ENCODE measurements around the gene NKIRAS1.

GRCh38 chr3:23859012-23859743 is 57.6 kb downstream of the NKIRAS1 start:
- TF ChIP-seq ZNF768 (tag by site-specific recombination; IDR thresholded peaks at IDR 0.05) = no peak
- TF ChIP-seq CTCF (tag by site-specific recombination; IDR thresholded peaks at IDR 0.05) = no peak
- no peak for TF ChIP-seq ZNF138 (tag by site-specific recombination; IDR thresholded peaks at IDR 0.05; ENCODE audit: borderline replicate concordance)
- TF ChIP-seq REPIN1 (tag by site-specific recombination; IDR thresholded peaks at IDR 0.05; ENCODE audit: low read depth) = no peak
- TF ChIP-seq ZBTB11 (tag by site-specific recombination; conservative IDR thresholded peaks at IDR 0.05; ENCODE audit: low read depth) = no peak
- no peak for TF ChIP-seq YY1 (tag by site-specific recombination; IDR thresholded peaks at IDR 0.05)
- no peak for TF ChIP-seq ZNF707 (tag by site-specific recombination; IDR thresholded peaks at IDR 0.05)
- TF ChIP-seq, protein P1, sequence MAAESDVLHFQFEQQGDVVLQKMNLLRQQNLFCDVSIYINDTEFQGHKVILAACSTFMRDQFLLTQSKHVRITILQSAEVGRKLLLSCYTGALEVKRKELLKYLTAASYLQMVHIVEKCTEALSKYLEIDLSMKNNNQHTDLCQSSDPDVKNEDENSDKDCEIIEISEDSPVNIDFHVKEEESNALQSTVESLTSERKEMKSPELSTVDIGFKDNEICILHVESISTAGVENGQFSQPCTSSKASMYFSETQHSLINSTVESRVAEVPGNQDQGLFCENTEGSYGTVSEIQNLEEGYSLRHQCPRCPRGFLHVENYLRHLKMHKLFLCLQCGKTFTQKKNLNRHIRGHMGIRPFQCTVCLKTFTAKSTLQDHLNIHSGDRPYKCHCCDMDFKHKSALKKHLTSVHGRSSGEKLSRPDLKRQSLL (tag by site-specific recombination; IDR thresholded peaks at IDR 0.05) = no peak
- TF ChIP-seq, protein P2, sequence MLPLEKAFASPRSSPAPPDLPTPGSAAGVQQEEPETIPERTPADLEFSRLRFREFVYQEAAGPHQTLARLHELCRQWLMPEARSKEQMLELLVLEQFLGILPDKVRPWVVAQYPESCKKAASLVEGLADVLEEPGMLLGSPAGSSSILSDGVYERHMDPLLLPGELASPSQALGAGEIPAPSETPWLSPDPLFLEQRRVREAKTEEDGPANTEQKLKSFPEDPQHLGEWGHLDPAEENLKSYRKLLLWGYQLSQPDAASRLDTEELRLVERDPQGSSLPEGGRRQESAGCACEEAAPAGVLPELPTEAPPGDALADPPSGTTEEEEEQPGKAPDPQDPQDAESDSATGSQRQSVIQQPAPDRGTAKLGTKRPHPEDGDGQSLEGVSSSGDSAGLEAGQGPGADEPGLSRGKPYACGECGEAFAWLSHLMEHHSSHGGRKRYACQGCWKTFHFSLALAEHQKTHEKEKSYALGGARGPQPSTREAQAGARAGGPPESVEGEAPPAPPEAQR (tag by site-specific recombination; IDR thresholded peaks at IDR 0.05) = no peak
- TF ChIP-seq GFI1B (tag by site-specific recombination; IDR thresholded peaks at IDR 0.05) = no peak
- no peak for TF ChIP-seq ZBTB26 (tag by site-specific recombination; optimal IDR thresholded peaks at IDR 0.05)
- TF ChIP-seq, protein P3, sequence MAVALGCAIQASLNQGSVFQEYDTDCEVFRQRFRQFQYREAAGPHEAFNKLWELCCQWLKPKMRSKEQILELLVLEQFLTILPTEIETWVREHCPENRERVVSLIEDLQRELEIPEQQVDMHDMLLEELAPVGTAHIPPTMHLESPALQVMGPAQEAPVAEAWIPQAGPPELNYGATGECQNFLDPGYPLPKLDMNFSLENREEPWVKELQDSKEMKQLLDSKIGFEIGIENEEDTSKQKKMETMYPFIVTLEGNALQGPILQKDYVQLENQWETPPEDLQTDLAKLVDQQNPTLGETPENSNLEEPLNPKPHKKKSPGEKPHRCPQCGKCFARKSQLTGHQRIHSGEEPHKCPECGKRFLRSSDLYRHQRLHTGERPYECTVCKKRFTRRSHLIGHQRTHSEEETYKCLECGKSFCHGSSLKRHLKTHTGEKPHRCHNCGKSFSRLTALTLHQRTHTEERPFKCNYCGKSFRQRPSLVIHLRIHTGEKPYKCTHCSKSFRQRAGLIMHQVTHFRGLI (tag by site-specific recombination; IDR thresholded peaks at IDR 0.05) = no peak
